Endodermal cell (in vitro differentiated cells): ENCODE data around the gene ATP8B4. TPM values are rescaled to one million over a fixed set of nuclear protein-coding genes. Genes with fewer than 3 reads are reported as not detected.

ENCODE experiments used
- DNase-seq: peaks from one replicate; pipeline ENCODE4 v3.0.0-alpha.2; 2017
- H3K27ac ChIP-seq: 2 replicates; pipeline ENCODE4 v1.5.1; 2013; ENCODE audit warnings: mild to moderate bottlenecking, low read depth, low read length, moderate library complexity
- H3K27me3 ChIP-seq: 2 replicates; pipeline ENCODE4 v1.6.1; 2013; ENCODE audit warnings: mild to moderate bottlenecking, low read length, moderate library complexity; ENCODE audit not compliant: insufficient read depth, control insufficient read depth, poor library complexity, severe bottlenecking
- H3K36me3 ChIP-seq: 2 replicates; pipeline ENCODE4 v1.7.0; 2013; ENCODE audit warnings: mild to moderate bottlenecking, low read length, moderate library complexity; ENCODE audit not compliant: control insufficient read depth, insufficient read depth
- H3K4me1 ChIP-seq: one replicate; pipeline ENCODE4 v1.7.0; 2013; ENCODE audit warnings: low read length; ENCODE audit not compliant: control insufficient read depth, insufficient read depth
- H3K4me3 ChIP-seq: 2 replicates; pipeline ENCODE4 v1.5.1; 2013; ENCODE audit warnings: mild to moderate bottlenecking, low read length, moderate library complexity
- H3K9ac ChIP-seq: 2 replicates; pipeline ENCODE4 v1.6.1; 2013; ENCODE audit warnings: mild to moderate bottlenecking, low read length, moderate library complexity; ENCODE audit not compliant: poor library complexity, severe bottlenecking; ENCODE audit errors: extremely low read depth
- H3K9me3 ChIP-seq: 2 replicates; pipeline ENCODE4 v1.6.1; 2013; ENCODE audit warnings: mild to moderate bottlenecking, low read length, moderate library complexity; ENCODE audit not compliant: control insufficient read depth
- H3K27ac Mint-ChIP-seq: 2 replicates; pipeline ENCODE4 v1.8.0; 2020; ENCODE audit warnings: mixed read lengths
- H3K27me3 Mint-ChIP-seq: 2 replicates; pipeline ENCODE4 v1.8.0; 2021; ENCODE audit warnings: mild to moderate bottlenecking, mixed read lengths; ENCODE audit not compliant: insufficient read depth
- H3K36me3 Mint-ChIP-seq: 2 replicates; pipeline ENCODE4 v1.8.0; 2020; ENCODE audit warnings: low read depth, mixed read lengths
- H3K4me1 Mint-ChIP-seq: 2 replicates; pipeline ENCODE4 v1.8.0; 2020; ENCODE audit warnings: mixed read lengths
- H3K4me3 Mint-ChIP-seq: 2 replicates; pipeline ENCODE4 v1.8.0; 2020; ENCODE audit warnings: mild to moderate bottlenecking, moderate library complexity, mixed read lengths
- H3K9me3 Mint-ChIP-seq: 2 replicates; pipeline ENCODE4 v1.8.0; 2020; ENCODE audit warnings: mild to moderate bottlenecking, mixed read lengths
- CTCF ChIP-seq: fragments of 200-600 bp; sonication (generic); conservative IDR thresholded peaks from 2 replicates; pipeline ENCODE4 v1.5.0; 2021; ENCODE audit warnings: antibody characterized with exemption, mild to moderate bottlenecking
- WGBS, 2 experiments: methylation state at CpG; one replicate each; pipeline versions ENCODE4 v1.1.5 to v1.1.7; 2013; ENCODE audit warnings: missing lambda C conversion rate in 2 of 2, mixed read lengths in 1 of 2; ENCODE audit not compliant: insufficient coverage in 1 of 2, insufficient read length in 1 of 2; 5-methylcytosine and 5-hydroxymethylcytosine counted together
- total RNA-seq, 2 donors: library from RNA; stranded (reverse); fragmentation: NEBNext Ultra II Directional in 1 of 2; extraction: Animal tissue kit (Norgen Biotek cat#: 25700) in 1 of 2; gene quantifications; 2 replicates in 1 of 2; 3 replicates in 1 of 2; pipeline ENCODE4 v1.2.1, GENCODE V29; 2021

ATP8B4 gene
- total RNA-seq, 2 donors from 2014 or later = 0.64 to 0.95 TPM

GRCh38 chr15:50057196-50057595 is 61.8 kb downstream of the ATP8B4 start:
- Mint-ChIP-seq H3K4me1 (peaks cover 39% of the 10 kb centered on the region), H3K27me3 (no peaks in the 10 kb centered on the region), H3K27ac (no peak overlapping the region), H3K9me3 (peaks cover 4% of the 10 kb centered on the region), H3K4me3 (no peak overlapping the region), H3K36me3 (no peaks in the 10 kb centered on the region)
- no peak for DNase-seq
- Histone ChIP-seq H3K9me3 (no peaks in the 10 kb centered on the region), H3K4me1 (peaks cover 4% of the 10 kb centered on the region), H3K27ac (no peak overlapping the region), H3K36me3 (no peaks in the 10 kb centered on the region), H3K9ac (no peak overlapping the region), H3K27me3 (no peaks in the 10 kb centered on the region), H3K4me3 (no peak overlapping the region)
- 93% methylated on average over 4 of the region's 4 CpGs for WGBS, 2 experiments
- TF ChIP-seq CTCF = no peak

- Mint-ChIP-seq H3K36me3 (no peaks in the 10 kb centered on the region), H3K4me1 (peaks cover 39% of the 10 kb centered on the region), H3K9me3 (peaks cover 4% of the 10 kb centered on the region), H3K27ac (no peak overlapping the region), H3K27me3 (no peaks in the 10 kb centered on the region), H3K4me3 (no peak overlapping the region)
- Histone ChIP-seq H3K36me3 (no peaks in the 10 kb centered on the region), H3K4me3 (no peak overlapping the region), H3K27ac (no peak overlapping the region), H3K27me3 (no peaks in the 10 kb centered on the region), H3K9ac (no peak overlapping the region), H3K4me1 (peaks cover 4% of the 10 kb centered on the region), H3K9me3 (no peaks in the 10 kb centered on the region)
- 92 to 98% methylated on average over 4 to 5 of the region's 5 CpGs for WGBS, 2 experiments
- no peak for TF ChIP-seq CTCF
- DNase-seq = no peak
Observed at GRCh38 chr15:50055750-50056157, 63.3 kb downstream of the ATP8B4 start.

- H3K27ac Mint-ChIP-seq = no peak overlapping the region
- no peaks in the 10 kb centered on the region for H3K36me3 Mint-ChIP-seq
- no peaks in the 10 kb centered on the region for H3K27me3 Mint-ChIP-seq
- peaks cover 4% of the 10 kb centered on the region for H3K4me1 ChIP-seq
- peaks cover 4% of the 10 kb centered on the region for H3K9me3 Mint-ChIP-seq
- peaks cover 35% of the 10 kb centered on the region for H3K4me1 Mint-ChIP-seq
- H3K36me3 ChIP-seq = no peaks in the 10 kb centered on the region
- H3K27ac ChIP-seq = no peak overlapping the region
- 94% methylated on average over 1 of the region's 1 CpG; no CpG with 5 or more reads in 1 of the 2 experiments for WGBS, 2 experiments
- no peak overlapping the region for H3K4me3 ChIP-seq
- H3K9me3 ChIP-seq = no peaks in the 10 kb centered on the region
- DNase-seq = no peak
- H3K4me3 Mint-ChIP-seq = no peak overlapping the region
- no peak for TF ChIP-seq CTCF
- H3K9ac ChIP-seq = no peak overlapping the region
- H3K27me3 ChIP-seq = no peaks in the 10 kb centered on the region
Observed at GRCh38 chr15:50055332-50055731, 63.7 kb downstream of the ATP8B4 start.
